Activated naive CD4-positive, alpha-beta T cell (primary cell): ENCODE data around the gene UHMK1.

Experiments used
- DNase-seq, 4 experiments: peaks; one replicate each; lab custom pipeline; 2025; lab: John Stamatoyannopoulos, UW

UHMK1 gene

GRCh38 chr1:162530307-162530987, 32.8 kb downstream of the UHMK1 start:
- DNase-seq: no peak

GRCh38 chr1:162530988-162531319, 33.3 kb downstream of the UHMK1 start:
- DNase-seq: no peak

GRCh38 chr1:162535501-162535900, 37.9 kb downstream of the UHMK1 start:
- DNase-seq: no peak

GRCh38 chr1:162536511-162536910, 38.9 kb downstream of the UHMK1 start:
- DNase-seq: no peak

- DNase-seq: no peak
These were observed 39.6 kb downstream of the UHMK1 start for GRCh38 chr1:162537216-162537615.

GRCh38 chr1:162538815-162539431, 41.3 kb downstream of the UHMK1 start:
- DNase-seq: no peak

GRCh38 chr1:162541619-162542141, 44.1 kb downstream of the UHMK1 start:
- no peak for DNase-seq

- no peak for DNase-seq
These were observed 45.6 kb downstream of the UHMK1 start for GRCh38 chr1:162543228-162543627.

- no peak for DNase-seq
These were observed 50.6 kb downstream of the UHMK1 start for GRCh38 chr1:162548170-162548569.

- no peak for DNase-seq
These were observed 51.4 kb downstream of the UHMK1 start for GRCh38 chr1:162549001-162549400.

- DNase-seq: no peak
These were observed 53.3 kb downstream of the UHMK1 start for GRCh38 chr1:162550925-162551324.

- no peak for DNase-seq
These were observed 54.5 kb downstream of the UHMK1 start for GRCh38 chr1:162551969-162552683.

- DNase-seq: no peak
These were observed 55.1 kb downstream of the UHMK1 start for GRCh38 chr1:162552684-162553252.

- DNase-seq: no peak
These were observed 56.6 kb downstream of the UHMK1 start for GRCh38 chr1:162554258-162554657.

- no peak for DNase-seq
These were observed 59.9 kb downstream of the UHMK1 start for GRCh38 chr1:162557536-162557935.

- no peak for DNase-seq
These were observed 62.9 kb downstream of the UHMK1 start for GRCh38 chr1:162560303-162561036.

- DNase-seq: peak; percentile 85 to 98 (median 94)
These were observed 63.5 kb downstream of the UHMK1 start for GRCh38 chr1:162561037-162561615.

GRCh38 chr1:162561616-162562469, 64.2 kb downstream of the UHMK1 start, which contains the start of gene UAP1:
UAP1 (plus strand) TSS chr1:162561722; CDS start chr1:162566069, 4,347 bp downstream.
- DNase-seq: peak in 1 of 4 experiments; percentile 53

- DNase-seq: no peak
These were observed 64.8 kb downstream of the UHMK1 start for GRCh38 chr1:162562470-162562828.

- DNase-seq: no peak
These were observed 67.2 kb downstream of the UHMK1 start for GRCh38 chr1:162564762-162565218.

- no peak for DNase-seq
These were observed 67.8 kb downstream of the UHMK1 start for GRCh38 chr1:162565460-162565859.
